ENCODE results near the gene IL15RA. TPM values are rescaled to one million over a fixed set of nuclear protein-coding genes. Genes with fewer than 3 reads are reported as not detected.
"Not testable (repeated sequence)": the region's sequence is repeated elsewhere in the genome, so short reads cannot be mapped to it uniquely, and the experiment has no call there.

Gene IL15RA
- total RNA-seq, 1 donor from 2014 or later: 1.9 TPM

DNA sequence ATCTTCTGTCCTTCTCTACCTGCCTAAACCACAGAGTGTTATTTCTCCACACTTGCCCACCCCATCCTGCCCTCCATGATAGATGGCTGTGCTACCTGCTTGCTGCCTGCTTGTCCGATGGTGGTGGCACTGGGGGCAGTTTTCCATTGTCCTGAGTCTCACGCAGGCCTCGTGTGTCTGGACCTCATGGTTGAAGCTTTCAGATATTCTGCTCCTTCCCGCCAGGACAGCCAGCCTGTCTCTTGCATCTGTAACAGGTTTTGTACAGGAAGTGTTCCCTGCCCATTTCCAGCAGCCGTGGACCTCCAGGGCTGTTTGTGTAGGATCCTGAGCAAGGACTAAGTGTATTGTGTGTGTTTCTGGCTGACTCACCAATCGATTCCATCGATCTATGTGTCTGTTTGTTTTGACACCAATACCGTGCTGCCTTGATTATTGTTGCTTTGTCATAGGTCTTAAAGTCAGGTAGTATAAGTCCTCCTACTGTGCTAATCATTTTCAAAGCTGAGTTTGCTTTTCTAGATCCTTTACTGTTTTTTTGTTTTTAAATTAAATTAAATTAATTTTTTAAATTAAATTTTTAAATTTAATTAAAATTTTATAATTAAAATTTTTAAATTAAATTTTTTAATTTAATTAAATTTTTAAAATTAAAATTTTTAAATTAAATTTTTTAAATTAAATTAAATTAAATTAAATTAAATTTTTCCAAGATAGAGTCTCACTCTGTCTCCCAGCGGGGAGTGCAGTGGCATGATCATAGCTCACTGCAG is 8.5 kb downstream of the IL15RA start:
- no peak for DNase-seq (ENCODE audit: low read depth)

DNA sequence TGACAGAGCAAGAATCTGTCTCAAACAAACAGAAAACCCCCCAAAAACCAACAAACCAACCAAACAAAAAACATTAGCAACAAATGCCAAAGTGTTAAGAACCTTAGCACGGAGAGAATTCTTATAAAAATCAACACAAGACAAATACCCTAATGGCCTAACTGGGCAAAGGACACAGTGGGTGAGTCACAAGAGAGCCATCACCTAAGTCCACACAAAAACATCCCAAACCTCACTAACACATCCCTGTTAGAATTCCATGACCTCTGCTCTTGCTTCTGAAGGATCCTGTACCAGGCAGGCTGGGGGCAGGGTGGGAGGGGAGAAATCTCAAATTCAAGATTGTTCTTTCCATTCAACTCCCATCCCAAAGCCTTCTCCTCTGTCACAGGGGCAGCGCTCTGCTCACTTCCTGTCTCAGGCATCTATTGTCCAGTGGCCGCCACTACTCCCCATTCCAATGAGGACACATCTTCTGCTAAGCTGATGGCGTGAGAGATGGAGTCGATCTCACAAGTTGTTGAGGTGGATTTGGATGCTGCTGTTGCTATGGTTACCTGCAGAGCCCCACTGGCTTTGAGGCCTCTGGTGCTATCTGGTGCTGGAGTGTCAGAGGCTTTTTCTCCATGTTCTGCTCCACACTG is 9.2 kb downstream of the IL15RA start:
- no peak for DNase-seq (ENCODE audit: low read depth)

DNA sequence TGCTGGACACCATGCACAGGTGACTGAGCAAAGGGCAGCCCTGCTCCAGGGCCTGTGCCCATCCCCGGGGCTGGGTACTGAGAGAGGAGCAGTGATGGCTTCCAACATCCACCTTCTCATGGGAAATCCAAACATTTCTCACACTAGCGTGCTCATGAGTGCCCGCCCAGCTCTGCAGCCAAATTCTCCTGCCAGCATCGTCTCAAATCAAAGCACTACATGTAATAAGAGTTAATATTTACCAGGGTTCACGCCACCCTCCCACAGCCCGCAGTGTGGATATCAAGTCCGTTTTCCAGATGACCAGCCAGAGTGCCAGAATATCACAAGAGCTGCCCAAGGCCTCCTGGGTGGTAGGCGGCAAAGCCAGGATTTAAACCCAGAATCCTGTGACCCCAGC is 12.1 kb downstream of the IL15RA start:
- peak; percentile 88 for DNase-seq (ENCODE audit: low read depth)

DNA sequence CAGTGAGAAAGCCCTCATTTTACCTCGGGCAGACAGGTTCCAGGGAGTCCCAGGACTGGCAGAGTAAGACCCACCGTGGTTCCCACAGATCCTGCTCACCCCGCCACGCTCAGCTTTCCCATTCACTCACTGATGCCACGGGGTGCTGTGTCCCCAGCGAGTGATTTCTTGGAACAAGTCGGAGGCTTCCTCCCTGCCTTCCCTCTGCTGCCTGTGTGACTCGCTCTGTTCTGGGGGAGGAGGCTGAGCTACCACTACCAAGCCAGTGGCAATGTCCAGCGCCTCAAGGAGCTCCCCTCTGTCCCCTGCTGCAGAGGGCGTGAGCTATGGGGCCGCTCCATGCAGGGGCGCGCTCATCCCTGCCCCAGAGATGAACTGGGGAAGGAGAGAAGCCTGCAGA is 12.6 kb downstream of the IL15RA start:
- no peak for DNase-seq (ENCODE audit: low read depth)

DNA sequence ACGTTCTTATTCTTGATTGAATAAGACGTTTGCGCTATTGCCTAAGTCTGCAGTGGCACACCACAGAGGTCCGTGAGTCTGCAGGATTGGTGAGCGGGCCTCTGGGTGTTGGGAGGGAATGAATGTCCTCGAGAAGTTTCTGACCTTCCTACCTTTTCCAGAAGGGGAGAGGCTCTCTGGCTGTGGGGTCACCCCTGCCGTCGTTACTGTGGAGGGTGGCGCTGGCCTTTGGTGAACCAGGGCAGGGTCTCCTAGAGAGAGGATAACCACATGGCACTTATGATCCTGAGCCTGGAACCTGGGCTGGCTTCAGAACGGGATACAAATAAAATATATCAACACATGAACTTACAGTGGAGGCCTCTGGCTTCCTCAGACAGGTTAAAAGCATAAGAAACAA is 13.8 kb downstream of the IL15RA start:
- no peak for DNase-seq (ENCODE audit: low read depth)

DNA sequence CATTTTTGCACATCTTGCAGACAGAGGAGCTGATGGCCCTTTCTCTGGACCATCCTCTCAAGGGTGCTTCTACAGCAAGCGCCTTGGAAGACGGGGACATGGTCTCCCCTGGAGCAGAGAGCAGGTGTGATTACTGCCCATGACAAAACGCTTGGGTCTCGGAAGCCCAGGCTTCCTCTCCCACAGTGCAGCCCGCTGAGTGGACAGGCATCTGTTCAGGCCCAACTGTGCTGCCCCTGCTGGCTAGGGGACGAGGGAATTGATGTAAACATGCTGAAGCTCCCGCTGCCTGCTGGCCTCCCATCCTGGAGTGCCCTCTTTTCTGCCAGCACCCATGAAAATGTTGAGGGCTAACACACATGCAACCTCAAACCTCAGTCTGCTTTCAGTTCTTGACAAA is 14.3 kb downstream of the IL15RA start:
- DNase-seq (ENCODE audit: low read depth): no peak

- not testable (repeated sequence) for DNase-seq (ENCODE audit: low read depth)
Measured at GRCh38 chr10:5962358-5962940, 14.9 kb downstream of the IL15RA start.

- no peak for DNase-seq (ENCODE audit: low read depth)
Measured at GRCh38 chr10:5961405-5962100, 15.8 kb downstream of the IL15RA start.

DNA sequence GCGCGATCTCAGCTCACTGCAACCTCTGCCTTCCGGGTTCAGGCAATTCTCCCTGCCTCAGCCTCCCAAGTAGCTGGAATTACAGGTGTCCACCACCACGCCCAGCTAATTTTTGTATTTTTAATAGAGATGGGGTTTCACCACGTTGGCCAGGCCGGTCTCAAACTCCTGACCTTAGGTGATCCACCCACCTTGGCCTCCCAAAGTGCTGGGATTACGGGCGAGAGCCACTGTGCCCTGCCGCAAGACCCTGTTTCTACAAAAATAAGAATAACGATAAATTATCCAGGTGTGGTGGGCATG is 16.4 kb downstream of the IL15RA start:
- not testable (repeated sequence) for DNase-seq (ENCODE audit: low read depth)

- no peak for DNase-seq (ENCODE audit: low read depth)
Measured at GRCh38 chr10:5960070-5960972, 17.0 kb downstream of the IL15RA start.

DNA sequence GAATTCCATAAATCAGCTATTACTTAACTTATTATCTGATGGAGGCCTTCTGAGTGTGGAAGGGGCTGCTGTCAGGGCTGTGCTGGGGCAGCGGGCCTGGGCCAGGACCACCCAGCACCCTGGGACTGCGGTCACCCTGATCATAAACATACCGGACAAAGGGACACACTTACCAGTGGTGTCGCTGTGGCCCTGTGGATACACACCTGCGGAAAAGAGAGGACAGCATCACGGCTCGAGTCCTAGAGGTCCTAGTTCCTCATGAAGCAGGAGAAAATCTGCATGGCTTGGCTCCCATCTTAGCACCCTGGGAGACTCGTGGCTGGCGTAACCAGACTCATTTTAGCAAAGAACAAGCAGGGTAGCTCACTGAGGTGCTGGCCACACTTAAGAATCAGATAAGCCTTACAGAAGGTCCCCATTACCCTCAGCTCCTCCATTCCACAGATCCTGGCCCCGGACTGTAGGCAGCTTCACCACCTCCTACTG is 17.7 kb downstream of the IL15RA start:
- DNase-seq (ENCODE audit: low read depth): no peak

DNA sequence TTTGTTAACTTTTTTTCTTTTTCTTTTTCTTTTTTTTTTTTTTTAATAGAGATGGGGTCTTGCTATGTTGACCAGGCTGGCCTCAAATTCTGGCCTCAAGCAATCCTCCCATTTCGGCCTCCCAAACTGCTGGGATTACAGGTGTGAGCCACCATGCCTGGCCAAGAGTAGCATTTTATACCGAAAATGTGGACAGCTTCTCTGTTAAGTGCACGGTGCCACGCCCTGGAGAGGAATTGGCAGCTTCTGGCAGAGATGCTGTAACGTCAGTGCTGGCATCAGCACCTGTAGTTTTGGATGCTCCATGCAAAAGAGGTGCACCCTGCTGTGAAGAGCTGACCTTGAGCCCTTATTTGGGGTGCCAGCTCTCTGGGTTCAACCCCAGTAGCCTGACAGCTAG is 18.2 kb downstream of the IL15RA start:
- DNase-seq (ENCODE audit: low read depth): no peak

DNA sequence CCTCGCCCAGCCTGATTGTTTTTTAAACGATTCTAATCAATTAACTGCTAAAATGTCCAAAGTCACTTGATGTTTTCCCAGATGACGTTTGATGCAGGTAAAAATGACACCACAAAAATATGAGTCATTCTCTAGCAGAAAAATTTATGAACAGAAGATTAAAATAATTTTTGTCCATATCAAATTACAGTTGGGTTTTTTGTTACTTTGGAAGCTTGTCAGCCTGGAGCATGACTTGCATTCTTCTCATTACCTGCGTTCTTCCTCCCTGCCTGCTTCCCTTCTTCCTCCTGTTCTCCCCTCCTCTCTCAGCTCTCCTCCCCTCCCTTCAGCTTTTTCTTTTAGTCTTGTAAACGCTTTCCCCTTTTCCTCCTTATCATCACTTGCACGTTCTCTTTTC is 18.7 kb downstream of the IL15RA start:
- no peak for DNase-seq (ENCODE audit: low read depth)

DNA sequence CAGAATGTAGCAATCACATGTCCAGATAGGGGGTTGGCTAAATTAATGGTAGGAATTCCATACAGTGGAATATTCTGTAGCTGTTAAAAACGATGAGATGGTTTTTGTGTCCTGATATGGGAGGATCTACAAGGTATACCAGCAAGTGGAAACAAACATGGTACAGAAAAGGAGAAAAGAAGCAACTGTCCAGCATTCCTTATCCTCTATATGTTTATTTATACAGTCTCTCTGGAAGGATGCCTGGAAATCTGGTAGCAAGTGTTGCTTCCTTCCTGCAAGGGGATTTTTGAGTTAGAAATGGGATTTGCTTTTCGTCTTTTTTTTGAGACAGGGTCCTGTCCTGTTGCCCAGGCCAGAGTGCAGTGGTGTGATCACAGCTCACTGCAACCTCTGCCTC is 19.3 kb downstream of the IL15RA start:
- no peak for DNase-seq (ENCODE audit: low read depth)

- no peak for DNase-seq (ENCODE audit: low read depth)
Measured at GRCh38 chr10:5956146-5956936, 21.0 kb downstream of the IL15RA start.

GRCh38 chr10:5953676-5954075 is 23.7 kb downstream of the IL15RA start:
- DNase-seq (ENCODE audit: low read depth): no peak

DNA sequence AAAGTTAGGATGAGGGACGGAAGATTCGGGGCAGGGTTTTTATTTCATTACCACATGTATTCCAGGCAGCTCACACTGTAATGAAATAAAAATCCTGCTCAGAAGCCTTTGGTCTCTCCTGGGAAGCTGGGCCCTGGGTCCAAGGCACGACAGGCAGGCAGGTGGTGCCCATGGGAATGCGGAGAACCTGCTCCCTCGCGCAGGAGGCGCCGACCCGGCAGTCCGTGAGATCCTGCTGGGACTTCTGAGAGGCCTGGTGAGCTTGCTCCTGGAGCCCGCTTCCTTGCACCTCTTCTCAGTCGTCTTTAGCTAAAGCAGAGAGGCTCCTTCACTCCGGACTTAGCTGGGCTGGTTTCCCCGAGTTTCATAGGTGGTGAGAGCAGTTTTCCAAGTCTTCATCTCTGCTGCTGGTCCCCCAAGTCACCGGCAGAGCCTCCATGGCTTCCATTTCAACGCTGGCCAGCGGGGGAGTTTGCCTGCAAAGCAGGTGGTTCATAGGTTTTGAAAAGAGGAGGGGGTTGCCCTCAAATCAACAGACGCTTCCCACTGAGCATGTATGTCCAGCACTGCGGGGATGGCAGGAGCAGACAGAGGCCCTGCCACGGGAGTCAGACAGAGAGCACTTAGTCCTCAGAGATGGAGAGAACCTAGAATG is 24.5 kb downstream of the IL15RA start:
- DNase-seq (ENCODE audit: low read depth): no peak

- DNase-seq (ENCODE audit: low read depth): no peak
Measured at GRCh38 chr10:5951721-5952407, 25.5 kb downstream of the IL15RA start.

DNA sequence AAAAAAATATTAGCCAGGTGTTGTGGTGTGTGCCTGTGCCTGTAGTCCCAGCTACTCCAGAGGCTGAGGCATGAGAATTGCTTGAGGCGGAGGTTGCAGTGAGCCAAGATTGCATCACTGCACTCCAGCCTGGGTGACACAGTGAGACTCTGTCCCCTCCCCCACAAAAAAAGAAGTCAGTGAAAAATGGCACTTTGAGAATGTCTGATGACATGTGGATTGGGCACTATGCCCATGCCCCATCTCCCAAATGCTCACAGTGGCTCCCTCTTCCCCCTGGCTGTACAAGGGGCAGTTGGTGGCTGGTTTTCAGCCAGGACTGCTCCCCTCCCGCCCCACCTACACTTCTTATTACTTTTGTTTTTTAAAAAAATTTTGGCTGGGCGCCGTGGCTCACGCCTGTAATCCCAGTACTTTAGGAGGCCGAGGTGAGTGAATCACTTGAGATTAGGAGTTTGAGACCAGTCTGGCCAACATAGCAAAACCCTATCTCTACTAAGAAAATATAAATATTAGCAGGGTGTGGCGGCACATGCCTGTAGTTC is 26.1 kb downstream of the IL15RA start:
- no peak for DNase-seq (ENCODE audit: low read depth)

Data from renal cortical epithelial cell (primary cell).